B cell (primary cell): ENCODE measurements around the gene NHERF2. TPM values are rescaled to one million over a fixed set of nuclear protein-coding genes. Genes with fewer than 3 reads are reported as not detected.

Experiments used
- ATAC-seq: fragments of 200-7000 bp; cut with Tn5 transposase; one replicate; pipeline ENCODE4 v1.10.0; 2021; ENCODE audit warnings: low read depth, mild to moderate bottlenecking, moderate number of reproducible peaks, moderate library complexity
- CTCF ChIA-PET: fragments of 350-600 bp; sonication (Branson Sonifier 250); formaldehyde crosslinking; loops from one replicate; lab custom pipeline; 2021; ENCODE audit warnings: antibody characterized with exemption, inconsistent platforms; lab: Charles Lee
- POLR2A ChIA-PET: fragments of 350-600 bp; sonication (Branson Sonifier 250); formaldehyde crosslinking; loops from one replicate; lab custom pipeline; 2021; ENCODE audit warnings: antibody characterized with exemption; lab: Charles Lee
- DNase-seq: peaks from one replicate; pipeline ENCODE4 v3.0.0; 2013
- H2AFZ ChIP-seq: 2 replicates; pipeline ENCODE4 v1.6.1; 2012; ENCODE audit warnings: mild to moderate bottlenecking, low read depth, low read length; ENCODE audit not compliant: insufficient read depth, poor library complexity, severe bottlenecking
- H3K27ac ChIP-seq, 2 donors: 1 replicate in 1 of 2; 2 replicates in 1 of 2; pipeline ENCODE4 v1.5.1; 2012 to 2013; ENCODE audit warnings: low read length in 2 of 2, mild to moderate bottlenecking in 2 of 2, moderate library complexity in 1 of 2
- H3K27me3 ChIP-seq, 4 experiments: fragments of 200-600 bp in 1 of 4; sonication (generic) in 1 of 4; replicated peaks in 1 of 4; 1 replicate in 2 of 4; 2 replicates in 2 of 4; pipeline versions ENCODE4 v1.6.1 to v1.7.0; 2013 to 2016; ENCODE audit warnings: low read length in 3 of 4, mild to moderate bottlenecking in 2 of 4, mixed read lengths in 1 of 4, moderate library complexity in 1 of 4; ENCODE audit not compliant: insufficient read depth in 4 of 4, control insufficient read depth in 3 of 4; ENCODE audit errors: control extremely low read depth in 1 of 4
- H3K36me3 ChIP-seq, 2 experiments: replicated peaks in 1 of 2; 1 replicate in 1 of 2; 2 replicates in 1 of 2; pipeline versions ENCODE4 v1.6.1 to v1.7.1; 2013; ENCODE audit warnings: low read length in 1 of 2; ENCODE audit not compliant: insufficient read depth in 2 of 2, control insufficient read depth in 1 of 2; ENCODE audit errors: control extremely low read depth in 1 of 2, extremely low read depth in 1 of 2
- H3K4me1 ChIP-seq, 2 donors: fragments of 200-600 bp in 1 of 2; sonication (generic) in 1 of 2; 1 replicate in 1 of 2; 2 replicates in 1 of 2; pipeline versions ENCODE4 v1.5.1 to v1.6.1; 2013 to 2017; ENCODE audit warnings: low read length in 2 of 2; ENCODE audit not compliant: control insufficient read depth in 2 of 2, insufficient read depth in 2 of 2
- H3K4me2 ChIP-seq: replicated peaks from 2 replicates; pipeline ENCODE3; 2012; ENCODE audit warnings: mild to moderate bottlenecking, low read depth, low read length; ENCODE audit not compliant: poor library complexity, severe bottlenecking
- H3K4me3 ChIP-seq, 5 experiments: fragments of 200-600 bp in 1 of 5; sonication (generic) in 1 of 5; 1 replicate in 3 of 5; 2 replicates in 2 of 5; pipeline versions ENCODE4 v1.5.1 to v1.7.0; 2011 to 2016; ENCODE audit warnings: low read length in 4 of 5, mild to moderate bottlenecking in 4 of 5, low read depth in 2 of 5, control low read depth in 1 of 5, moderate library complexity in 1 of 5; ENCODE audit not compliant: insufficient read depth in 1 of 5; ENCODE audit errors: control extremely low read depth in 1 of 5, extremely low read depth in 1 of 5
- H3K79me2 ChIP-seq: fragments of 200-600 bp; sonication (generic); one replicate; pipeline ENCODE4 v1.6.0; 2016; ENCODE audit warnings: low read length; ENCODE audit not compliant: control insufficient read depth, insufficient read depth
- H3K9ac ChIP-seq: fragments of 200-600 bp; sonication (generic); 2 replicates; pipeline ENCODE4 v1.6.1; 2017; ENCODE audit warnings: mild to moderate bottlenecking, low read length, moderate library complexity
- H3K9me3 ChIP-seq, 3 donors: one replicate each; pipeline versions ENCODE4 v1.6.1 to v1.7.1; 2013; ENCODE audit warnings: low read length in 2 of 3; ENCODE audit not compliant: control insufficient read depth in 2 of 3, insufficient read depth in 1 of 3; ENCODE audit errors: control extremely low read depth in 1 of 3
- H4K20me1 ChIP-seq: 2 replicates; pipeline ENCODE4 v1.6.0; 2012; ENCODE audit warnings: mild to moderate bottlenecking, low read length; ENCODE audit not compliant: insufficient read depth, control insufficient read depth, poor library complexity, severe bottlenecking
- H3K27ac Mint-ChIP-seq: one replicate; pipeline ENCODE4 v1.8.0; 2021; ENCODE audit warnings: mixed read lengths
- H3K27me3 Mint-ChIP-seq: one replicate; pipeline ENCODE4 v1.8.0; 2021; ENCODE audit warnings: mixed read lengths
- H3K4me1 Mint-ChIP-seq: one replicate; pipeline ENCODE4 v1.8.0; 2021; ENCODE audit warnings: mixed read lengths
- H3K4me3 Mint-ChIP-seq: one replicate; pipeline ENCODE4 v1.8.0; 2021; ENCODE audit warnings: mixed read lengths
- H3K9me3 Mint-ChIP-seq: one replicate; pipeline ENCODE4 v1.8.0; 2022; ENCODE audit warnings: mixed read lengths; ENCODE audit not compliant: insufficient read depth
- CTCF ChIP-seq: fragments of 200-600 bp; IDR thresholded peaks from one replicate; pipeline ENCODE4 v1.8.0; 2022; ENCODE audit warnings: antibody characterized with exemption, mild to moderate bottlenecking
- EZH2 ChIP-seq: IDR thresholded peaks from 2 replicates; pipeline ENCODE4 v1.6.1; 2012; ENCODE audit warnings: borderline replicate concordance, low read depth, mild to moderate bottlenecking, moderate library complexity, low read length; ENCODE audit not compliant: insufficient read depth, poor library complexity, severe bottlenecking
- WGBS: methylation state at CpG from one replicate; pipeline ENCODE4 v1.1.5; 2013; ENCODE audit warnings: missing lambda C conversion rate; ENCODE audit not compliant: insufficient coverage; 5-methylcytosine and 5-hydroxymethylcytosine counted together
- intact Hi-C: fragments of 100-400 bp; cut with micrococcal nuclease; formaldehyde crosslinking; loops from one replicate; pipeline ENCODE4 v1.10.0; 2022
- polyA plus RNA-seq: library from polyadenylated mRNA; depleted of rRNA; stranded (reverse); fragments of >200 nt; gene quantifications from 2 replicates; pipeline ENCODE4 v1.2.3, GENCODE V29; 2012
- total RNA-seq, 2 donors: library from RNA; stranded (reverse); fragments of 120-200 nt in 1 of 2; gene quantifications; 1 replicate in 1 of 2; 2 replicates in 1 of 2; pipeline versions ENCODE4 v1.2.3 to v1.2.4, GENCODE V29; 2013 to 2022

Gene NHERF2
- total and polyA plus RNA-seq, 2 donors (not counting 1 experiment from before 2014, with no cell fraction given): 1.8 to 2.2 TPM

- Histone ChIP-seq H3K9me3 (peaks cover 0 to 13% (median 0%) of the 10 kb centered on the region in 3 donors), H3K27ac (peak overlapping the region; percentile 86 to 92), H3K4me1 (peaks cover 24 to 35% of the 10 kb centered on the region in 2 donors), H3K4me2 (peak overlapping the region; percentile 100), H3K36me3 (no peaks in the 10 kb centered on the region), H4K20me1 (no peaks in the 10 kb centered on the region), H3K4me3 (peak overlapping the region in 4 of 5 experiments; percentile 51 to 93 (median 69)), H3K27me3 (no peaks in the 10 kb centered on the region), H3K9ac (peak overlapping the region; percentile 53), H3K79me2 (no peaks in the 10 kb centered on the region), H2AFZ (peak overlapping the region; percentile 51)
- ChIA-PET POLR2A (interaction anchor here (0.5 to 3.0 kb wide), 12 partner anchors 9 to 754 kb away, joined by 3 to 36 read pairs (median 6); partner anchors contain the start of genes ECI1, JPT2, PDPK1 and RPS2), CTCF (interaction anchor here (1.4 to 5.5 kb wide), 3 partner anchors 12 to 163 kb away, joined by 3 to 32 read pairs (median 4); partner anchors contain the start of genes RPS2 and TRAF7)
- DNase-seq: peak; percentile 96
- peaks cover 33% of the 10 kb centered on the region for H3K4me1 Mint-ChIP-seq
- no peak for TF ChIP-seq EZH2
- TF ChIP-seq CTCF: no peak
- no peaks in the 10 kb centered on the region for H3K9me3 Mint-ChIP-seq
- no peaks in the 10 kb centered on the region for H3K27me3 Mint-ChIP-seq
- ATAC-seq: peak; percentile 77
- H3K27ac Mint-ChIP-seq: peak overlapping the region; percentile 97
- peak overlapping the region; percentile 91 for H3K4me3 Mint-ChIP-seq
- intact Hi-C loops: loop anchor here (1.0 to 10.0 kb wide), 7 partner anchors 9 to 785 kb away; partner anchors contain the start of genes ELOB, MSRB1, RPS2 and TRAF7
- 6% methylated on average over 81 of the region's 96 CpGs for WGBS
Measured at GRCh38 chr16:1991948-1992703, 34.6 kb upstream of the NHERF2 start.
